ENCODE results near the gene TUBB2A. TPM values are rescaled to one million over a fixed set of nuclear protein-coding genes. Genes with fewer than 3 reads are reported as not detected.
A peak's percentile ranks its signal among the peaks of the same experiment; 100 is the strongest.

Gene TUBB2A
- total RNA-seq, 1 donor from 2014 or later: 15.4 TPM

GRCh38 chr6:3118353-3119039, 38.8 kb downstream of the TUBB2A start, which contains the start of gene BPHL:
BPHL (plus strand) TSS chr6:3118711; CDS start chr6:3118741, 30 bp downstream.
- Histone ChIP-seq H3K4me3 (peak within 1 kb of the TSS; percentile 77), H3K4me1 (peaks cover 5% of the 10 kb centered on the region), H3K27me3 (no peaks in the 10 kb centered on the region), H3K36me3 (peaks cover 23% of the 10 kb centered on the region), H3K9me3 (no peaks in the 10 kb centered on the region), H3K27ac (peak within 1 kb of the TSS; percentile 86)
- intact Hi-C loops (cut with DNase I): no loop called here
- TF ChIP-seq CTCF (IDR thresholded peaks at IDR 0.05): no peak
- ATAC-seq (peak; percentile 99), DNase-seq (peak; percentile 99)

GRCh38 chr6:3117912-3118352, 39.4 kb downstream of the TUBB2A start:
- DNase-seq (no peak), ATAC-seq (no peak)
- peak overlapping the region; percentile 86 for H3K27ac ChIP-seq
- TF ChIP-seq CTCF (IDR thresholded peaks at IDR 0.05): no peak
- peaks cover 29% of the 10 kb centered on the region for H3K36me3 ChIP-seq
- H3K4me3 ChIP-seq: peak overlapping the region; percentile 77
- intact Hi-C loops (cut with DNase I): no loop called here
- H3K9me3 ChIP-seq: no peaks in the 10 kb centered on the region
- no peaks in the 10 kb centered on the region for H3K27me3 ChIP-seq
- H3K4me1 ChIP-seq: peaks cover 5% of the 10 kb centered on the region

- no peak overlapping the region for H3K4me3 ChIP-seq
- H3K27ac ChIP-seq: no peak overlapping the region
- no peaks in the 10 kb centered on the region for H3K27me3 ChIP-seq
- H3K4me1 ChIP-seq: peaks cover 3% of the 10 kb centered on the region
- no peak for TF ChIP-seq CTCF (IDR thresholded peaks at IDR 0.05)
- peaks cover 65% of the 10 kb centered on the region for H3K36me3 ChIP-seq
- DNase-seq (no peak), ATAC-seq (no peak)
- no peaks in the 10 kb centered on the region for H3K9me3 ChIP-seq
- intact Hi-C loops (cut with DNase I): no loop called here
These were observed 43.0 kb downstream of the TUBB2A start for GRCh38 chr6:3114377-3114776.

- no peak for TF ChIP-seq CTCF (IDR thresholded peaks at IDR 0.05)
- H3K36me3 ChIP-seq: peaks cover 100% of the 10 kb centered on the region
- H3K27ac ChIP-seq: no peak overlapping the region
- no peaks in the 10 kb centered on the region for H3K4me1 ChIP-seq
- DNase-seq (no peak), ATAC-seq (no peak)
- H3K9me3 ChIP-seq: no peaks in the 10 kb centered on the region
- intact Hi-C loops (cut with DNase I): no loop called here
- H3K27me3 ChIP-seq: no peaks in the 10 kb centered on the region
- no peak overlapping the region for H3K4me3 ChIP-seq
These were observed 47.6 kb downstream of the TUBB2A start for GRCh38 chr6:3109761-3110160.

GRCh38 chr6:3108746-3109414, 48.5 kb downstream of the TUBB2A start:
- no peaks in the 10 kb centered on the region for H3K9me3 ChIP-seq
- TF ChIP-seq CTCF (IDR thresholded peaks at IDR 0.05): no peak
- ATAC-seq (peak; percentile 74), DNase-seq (no peak)
- peaks cover 100% of the 10 kb centered on the region for H3K36me3 ChIP-seq
- no peaks in the 10 kb centered on the region for H3K4me1 ChIP-seq
- H3K4me3 ChIP-seq: no peak overlapping the region
- no peak overlapping the region for H3K27ac ChIP-seq
- intact Hi-C loops (cut with DNase I): no loop called here
- H3K27me3 ChIP-seq: no peaks in the 10 kb centered on the region

Other genes with a start within 250 kb of the TUBB2A start
- gene SERPINB6, start 186.0 kb downstream of the TUBB2A start, total RNA-seq: 157 TPM
- gene NQO2, start 157.7 kb downstream of the TUBB2A start, total RNA-seq: 20.6 TPM
- gene RIPK1, start 89.0 kb downstream of the TUBB2A start, total RNA-seq: 24.4 TPM
- 7.6 TPM for gene BPHL, start 38.8 kb downstream of the TUBB2A start, total RNA-seq
- gene TUBB2B, start 70.1 kb upstream of the TUBB2A start, total RNA-seq: 0.46 TPM
- gene PSMG4, start 101.4 kb upstream of the TUBB2A start, total RNA-seq: 16.9 TPM

Data from upper lobe of right lung (tissue), 1 donor.